GM18517 (cell line): ENCODE measurements around the gene DUSP16.
"Not testable (repeated sequence)": the region's sequence is repeated elsewhere in the genome, so short reads cannot be mapped to it uniquely, and the experiment has no call there.

ENCODE experiments used
- ATAC-seq: cut with Tn5 transposase; IDR thresholded peaks from one replicate; pipeline ENCODE4 v1.9.1; 2021; ENCODE audit warnings: mild to moderate bottlenecking, moderate library complexity; ENCODE audit not compliant: unreplicated experiment

Gene DUSP16

GRCh38 chr12:12471982-12472961 is 90.4 kb downstream of the DUSP16 start:
- ATAC-seq, result not testable (repeated sequence)

DNA sequence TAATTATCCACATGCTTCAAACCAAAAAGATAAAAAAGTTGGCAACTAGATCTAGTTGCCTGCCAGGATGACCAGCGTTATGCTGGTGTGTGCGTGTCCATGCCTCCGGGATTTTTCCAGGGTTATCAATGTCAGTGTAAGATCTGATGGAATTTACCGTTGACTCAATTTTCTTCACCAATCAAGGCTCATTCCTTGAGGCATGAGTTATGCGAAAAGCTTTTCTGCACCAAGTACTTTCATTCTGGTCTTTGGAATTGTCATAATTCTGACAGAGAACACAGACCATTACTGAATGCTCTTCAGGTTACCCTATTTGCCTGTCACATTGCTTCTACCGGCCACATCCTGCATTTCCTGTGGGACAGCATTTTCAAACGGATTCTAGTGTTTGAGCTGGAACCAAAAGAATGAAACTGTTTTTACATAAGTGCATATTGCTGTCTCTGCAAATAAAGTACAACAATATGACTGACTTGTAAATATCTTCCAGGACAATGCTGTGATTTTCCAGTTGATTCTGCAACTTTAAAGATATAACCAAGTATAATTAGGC is 91.8 kb downstream of the DUSP16 start:
- no peak for ATAC-seq

- ATAC-seq, result no peak
Observed at GRCh38 chr12:12469386-12469785, 93.3 kb downstream of the DUSP16 start.

- ATAC-seq, result no peak
Observed at GRCh38 chr12:12468575-12468974, 94.1 kb downstream of the DUSP16 start.

- no peak for ATAC-seq
Observed at GRCh38 chr12:12467688-12468261, 94.9 kb downstream of the DUSP16 start.

- no peak for ATAC-seq
Observed at GRCh38 chr12:12467264-12467663, 95.4 kb downstream of the DUSP16 start.

DNA sequence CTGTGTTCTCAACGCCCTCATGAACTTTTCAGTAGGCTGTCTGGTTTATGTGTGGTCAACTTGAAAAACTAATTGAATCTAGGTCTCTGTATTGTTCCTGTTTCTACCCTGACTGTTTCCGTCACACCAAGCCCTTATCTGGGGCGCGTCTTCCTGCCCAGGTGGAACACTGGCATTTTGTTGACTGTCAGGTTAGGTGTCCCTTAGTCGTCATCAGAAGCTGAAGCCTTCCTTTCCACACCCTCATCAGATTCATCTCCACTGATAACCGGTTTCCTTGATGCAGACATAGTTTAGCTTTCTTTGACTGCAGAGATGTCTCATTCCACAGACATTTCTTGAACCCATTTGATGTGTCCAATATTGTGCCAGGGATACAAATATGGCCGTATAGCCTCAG is 96.5 kb downstream of the DUSP16 start:
- no peak for ATAC-seq

GRCh38 chr12:12465522-12465921 is 97.1 kb downstream of the DUSP16 start:
- no peak for ATAC-seq

DNA sequence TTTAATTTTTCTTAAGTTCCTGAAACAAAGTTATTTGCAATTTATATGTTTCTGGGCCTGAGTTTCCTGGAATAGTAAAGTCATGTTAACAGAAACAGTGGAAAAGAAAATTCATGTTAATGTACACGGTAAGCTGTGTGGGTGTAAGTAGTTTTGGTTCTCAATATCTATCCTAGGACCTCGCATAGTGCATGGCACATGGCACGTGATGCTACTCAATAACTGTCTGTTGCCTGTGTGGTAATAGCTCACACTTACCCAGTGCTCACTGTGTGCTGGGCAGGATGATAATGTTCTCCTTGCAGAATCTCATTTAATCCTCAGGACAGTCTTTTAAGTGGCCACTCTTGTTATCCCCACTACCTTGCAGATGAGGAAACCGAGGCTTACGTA is 100.7 kb downstream of the DUSP16 start:
- ATAC-seq, result no peak

DNA sequence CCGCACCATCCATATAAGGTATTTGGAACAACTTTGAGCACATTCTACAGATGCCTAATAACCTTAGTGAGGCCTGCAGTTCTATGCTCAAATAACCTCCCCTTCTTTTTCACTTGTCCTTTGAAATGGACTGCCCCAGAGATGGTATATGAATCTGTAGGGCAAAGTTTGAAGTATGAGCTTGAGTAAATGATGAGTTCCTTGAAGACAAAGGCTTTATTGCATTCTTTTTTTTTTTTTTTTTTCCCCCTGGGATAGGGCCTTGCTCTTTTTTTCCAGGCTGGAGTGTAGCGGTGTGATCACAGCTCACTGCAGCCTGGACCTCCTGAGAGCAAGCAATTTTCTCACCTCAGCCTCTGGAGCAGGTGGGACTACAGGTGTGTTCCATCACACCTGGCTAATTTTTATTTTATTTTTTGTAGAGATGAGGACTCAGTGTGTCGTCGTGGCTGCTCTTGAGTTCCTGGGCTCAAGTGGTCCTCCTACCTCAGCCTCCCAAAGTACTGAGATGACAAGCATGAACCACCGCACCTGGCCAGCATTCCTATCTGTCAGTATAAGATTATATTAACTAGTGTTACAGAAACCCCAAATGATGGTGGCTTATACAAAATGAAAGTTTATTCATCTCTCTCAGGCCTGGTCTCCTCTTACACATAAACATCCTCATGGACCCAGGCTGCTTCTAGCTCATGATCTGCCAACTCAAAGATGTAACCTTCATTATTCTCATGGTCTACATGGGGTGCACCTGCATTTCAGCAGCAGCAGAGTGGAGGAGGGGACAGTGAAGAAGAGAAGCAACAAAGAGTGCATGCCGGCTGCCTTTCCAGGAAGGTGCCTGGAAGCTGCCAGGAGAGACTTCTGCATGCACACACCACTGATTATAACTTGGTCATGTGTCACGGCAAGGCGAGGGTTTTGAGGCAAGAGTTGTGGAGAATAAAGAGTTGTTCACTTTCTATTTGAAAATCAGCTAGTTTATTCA is 101.4 kb downstream of the DUSP16 start:
- ATAC-seq, result no peak

DNA sequence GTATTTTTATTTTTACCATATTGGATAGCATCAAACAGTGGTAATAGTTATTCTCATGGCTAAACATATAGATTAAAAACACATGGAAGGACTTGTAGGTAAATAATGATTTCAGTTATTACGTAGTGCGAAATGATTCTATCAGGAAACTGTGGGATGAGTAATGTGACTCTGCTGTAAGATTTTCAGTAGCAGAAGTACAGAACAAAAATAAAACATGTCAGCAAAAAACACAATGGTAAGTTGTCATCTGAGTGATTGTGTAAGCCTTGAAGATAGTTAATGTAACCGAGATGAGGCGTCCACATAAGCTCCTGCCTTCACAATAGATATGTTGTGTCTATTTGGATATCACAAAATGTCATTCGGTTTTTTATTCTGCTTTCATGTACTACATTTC is 106.0 kb downstream of the DUSP16 start:
- no peak for ATAC-seq

- ATAC-seq, result no peak
Observed at GRCh38 chr12:12454315-12454714, 108.3 kb downstream of the DUSP16 start.

GRCh38 chr12:12453635-12454034 is 109.0 kb downstream of the DUSP16 start:
- ATAC-seq, result no peak

DNA sequence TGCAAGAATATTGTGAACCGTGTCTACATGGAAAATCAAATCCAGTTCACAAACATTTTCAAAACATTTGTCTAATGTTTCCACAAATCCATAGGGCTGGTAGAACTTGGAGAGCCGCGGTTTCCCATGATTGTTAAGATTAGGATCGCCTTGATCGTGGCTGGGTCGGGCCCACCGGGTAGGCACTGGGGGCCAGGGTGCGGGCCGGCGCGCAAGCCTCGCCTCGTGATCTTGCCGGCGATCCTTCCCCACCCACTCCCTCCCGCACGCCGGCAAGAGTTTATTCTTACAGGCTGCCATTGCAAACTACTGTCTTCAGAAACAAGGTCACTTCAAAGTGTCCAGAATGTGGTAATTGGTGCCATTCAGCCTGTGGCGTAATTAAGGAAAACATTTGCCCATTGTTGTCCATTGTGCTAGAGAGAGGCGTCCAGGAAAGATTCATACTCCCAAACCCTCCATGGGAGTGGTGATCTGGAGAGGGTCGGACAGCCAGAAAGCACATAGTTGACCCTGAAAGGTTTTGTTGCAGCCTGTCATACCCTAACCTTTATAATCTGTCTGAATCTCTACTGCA is 110.2 kb downstream of the DUSP16 start:
- ATAC-seq, result no peak

DNA sequence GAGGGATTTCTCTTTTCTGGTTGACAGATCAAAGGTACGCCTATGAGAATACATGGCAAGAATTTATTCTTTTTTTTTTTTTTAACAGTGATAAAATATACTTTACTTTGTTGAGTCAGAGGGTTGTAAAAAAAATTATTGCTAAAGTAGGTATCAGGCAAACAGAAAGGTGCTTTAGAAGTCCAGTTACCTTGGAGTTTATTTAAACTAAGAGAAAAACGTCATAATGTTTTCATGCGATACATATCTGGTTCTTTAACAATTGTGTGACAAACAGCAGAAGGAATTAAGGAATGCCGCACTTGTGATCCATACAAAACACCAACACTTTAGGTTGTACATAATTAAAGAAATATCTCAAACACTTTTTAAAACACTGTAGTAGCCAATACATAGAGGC is 111.6 kb downstream of the DUSP16 start:
- no peak for ATAC-seq

- ATAC-seq, result no peak
Observed at GRCh38 chr12:12450043-12450471, 112.6 kb downstream of the DUSP16 start.

GRCh38 chr12:12449533-12450025 is 113.1 kb downstream of the DUSP16 start:
- no peak for ATAC-seq

DNA sequence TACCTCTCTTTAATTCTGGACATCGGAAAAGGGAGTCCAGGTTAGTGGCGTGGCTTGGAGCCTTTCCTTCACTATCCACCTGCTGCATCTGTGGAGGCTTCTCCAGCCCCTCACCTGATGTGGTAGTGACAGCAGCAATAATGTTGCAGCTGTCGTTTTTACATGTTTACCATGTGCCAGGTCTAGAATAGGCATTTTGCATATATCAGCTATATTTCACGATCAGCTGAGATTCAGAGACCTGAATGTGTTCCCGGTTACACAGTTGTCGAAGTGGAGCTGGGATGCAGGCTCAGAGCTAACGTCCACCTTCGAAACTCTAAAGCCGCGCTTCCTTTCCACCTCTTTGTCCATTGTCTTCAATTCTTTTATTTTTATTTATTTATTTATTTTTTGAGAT is 114.8 kb downstream of the DUSP16 start:
- ATAC-seq, result no peak

DNA sequence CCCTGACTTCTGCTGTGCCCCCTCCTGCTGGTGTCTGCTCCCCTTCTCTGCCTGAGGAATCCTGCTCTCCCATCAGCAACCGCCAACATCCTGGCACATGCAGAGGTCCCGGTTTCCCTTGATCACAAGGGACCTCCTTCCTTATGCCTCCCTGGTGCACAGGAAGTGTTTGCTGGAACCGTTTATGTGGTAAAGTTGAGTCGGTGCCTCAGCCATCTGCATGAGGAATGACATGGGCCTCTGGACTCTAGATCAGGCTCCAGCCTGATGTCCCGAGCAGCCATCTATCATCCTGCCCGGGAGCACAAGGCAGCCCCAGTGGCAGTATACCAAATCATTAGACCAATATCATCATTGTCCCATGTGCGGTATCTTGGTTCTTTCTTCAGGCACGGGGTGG is 115.4 kb downstream of the DUSP16 start:
- no peak for ATAC-seq

GRCh38 chr12:12446786-12447185 is 115.9 kb downstream of the DUSP16 start:
- no peak for ATAC-seq
